MM.1S (cell line): Measurements from ENCODE around the gene CSF3.

ENCODE experiments used
- EZH2 ChIP-seq: fragments of 300-600 bp; sonication (generic); optimal IDR thresholded peaks from 2 replicates; pipeline ENCODE3; 2017; ENCODE audit warnings: low read depth, mild to moderate bottlenecking, antibody characterized with exemption, low read length, mixed read lengths
- EZH2phosphoT487 ChIP-seq: fragments of 300-600 bp; sonication (generic); IDR thresholded peaks from 2 replicates; pipeline ENCODE4 v1.6.1; 2018; ENCODE audit warnings: antibody characterized with exemption, low read length
- TF ChIP-seq, protein P1 (sequence below): fragments of 300-600 bp; sonication (generic); IDR thresholded peaks from 2 replicates; pipeline ENCODE4 v1.5.1; 2016; ENCODE audit warnings: antibody characterized with exemption, low read length, mixed read lengths

DNA sequence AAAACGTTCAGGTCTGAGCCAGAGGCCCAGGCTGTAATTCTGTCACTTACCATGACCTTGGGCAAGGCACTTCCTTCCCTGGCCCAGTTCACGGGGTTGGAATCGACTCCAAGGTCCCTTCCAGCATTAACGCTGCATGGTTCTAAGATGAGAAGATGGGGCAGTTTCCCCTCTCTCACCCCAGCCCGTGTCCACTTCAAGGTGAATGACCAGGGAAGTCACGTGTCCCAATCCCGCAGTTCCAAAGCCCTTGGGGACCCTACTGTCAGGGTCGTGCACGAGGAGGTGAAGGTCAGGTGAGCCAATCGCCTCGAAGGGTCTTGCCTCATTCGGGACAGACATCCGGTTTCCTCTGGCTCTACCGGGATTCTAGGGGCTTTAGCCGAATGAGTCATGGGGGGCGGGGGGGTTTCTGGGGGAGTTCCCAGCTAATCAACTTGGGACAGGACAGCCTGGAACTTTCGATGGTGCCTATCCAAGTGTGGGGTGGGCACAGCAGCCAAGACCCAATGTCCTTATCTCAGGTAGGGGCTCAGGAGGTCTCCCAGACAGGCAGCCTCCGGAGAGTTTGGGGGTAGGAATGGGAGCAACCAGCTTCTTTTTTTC is 762 bp upstream of the CSF3 start:
- TF ChIP-seq, protein P1, sequence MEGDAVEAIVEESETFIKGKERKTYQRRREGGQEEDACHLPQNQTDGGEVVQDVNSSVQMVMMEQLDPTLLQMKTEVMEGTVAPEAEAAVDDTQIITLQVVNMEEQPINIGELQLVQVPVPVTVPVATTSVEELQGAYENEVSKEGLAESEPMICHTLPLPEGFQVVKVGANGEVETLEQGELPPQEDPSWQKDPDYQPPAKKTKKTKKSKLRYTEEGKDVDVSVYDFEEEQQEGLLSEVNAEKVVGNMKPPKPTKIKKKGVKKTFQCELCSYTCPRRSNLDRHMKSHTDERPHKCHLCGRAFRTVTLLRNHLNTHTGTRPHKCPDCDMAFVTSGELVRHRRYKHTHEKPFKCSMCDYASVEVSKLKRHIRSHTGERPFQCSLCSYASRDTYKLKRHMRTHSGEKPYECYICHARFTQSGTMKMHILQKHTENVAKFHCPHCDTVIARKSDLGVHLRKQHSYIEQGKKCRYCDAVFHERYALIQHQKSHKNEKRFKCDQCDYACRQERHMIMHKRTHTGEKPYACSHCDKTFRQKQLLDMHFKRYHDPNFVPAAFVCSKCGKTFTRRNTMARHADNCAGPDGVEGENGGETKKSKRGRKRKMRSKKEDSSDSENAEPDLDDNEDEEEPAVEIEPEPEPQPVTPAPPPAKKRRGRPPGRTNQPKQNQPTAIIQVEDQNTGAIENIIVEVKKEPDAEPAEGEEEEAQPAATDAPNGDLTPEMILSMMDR = no peak
- no peak for TF ChIP-seq EZH2
- no peak for TF ChIP-seq EZH2phosphoT487
